ENCODE measurements around the gene IL1A. TPM values are rescaled to one million over a fixed set of nuclear protein-coding genes. Genes with fewer than 3 reads are reported as not detected.

The IL1A gene
- total RNA-seq, 3 donors from 2014 or later, result 0.44 TPM; not detected in 2

GRCh38 chr2:112733871-112734270, 50.4 kb downstream of the IL1A start:
- Histone ChIP-seq H3K4me3 (no peak overlapping the region), H3K36me3 (no peaks in the 10 kb centered on the region), H3K4me1 (no peaks in the 10 kb centered on the region), H3K27me3 (peaks cover 0 to 3% of the 10 kb centered on the region in 2 donors), H3K9me3 (no peaks in the 10 kb centered on the region), H3K27ac (no peak overlapping the region)
- intact Hi-C loops (cut with DNase I; ENCODE audit: low total_unique reads), result no loop called here
- TF ChIP-seq POLR2A (IDR thresholded peaks at IDR 0.05) (no peak), CTCF (IDR thresholded peaks at IDR 0.05) (no peak), POLR2AphosphoS5 (IDR thresholded peaks at IDR 0.05) (no peak)
- no peak for DNase-seq (ENCODE audit: low spot score in 2 of 2)

GRCh38 chr2:112733456-112733855, 50.8 kb downstream of the IL1A start:
- peaks cover 0 to 3% of the 10 kb centered on the region in 2 donors for H3K27me3 ChIP-seq
- TF ChIP-seq CTCF (IDR thresholded peaks at IDR 0.05) (no peak), POLR2A (IDR thresholded peaks at IDR 0.05) (no peak), POLR2AphosphoS5 (IDR thresholded peaks at IDR 0.05) (no peak)
- no peaks in the 10 kb centered on the region for H3K4me1 ChIP-seq
- no peaks in the 10 kb centered on the region for H3K36me3 ChIP-seq
- no peak for DNase-seq (ENCODE audit: low spot score in 2 of 2)
- no peaks in the 10 kb centered on the region for H3K9me3 ChIP-seq
- intact Hi-C loops (cut with DNase I; ENCODE audit: low total_unique reads), result no loop called here
- H3K4me3 ChIP-seq, result no peak overlapping the region
- H3K27ac ChIP-seq, result no peak overlapping the region

- no peaks in the 10 kb centered on the region for H3K4me1 ChIP-seq
- H3K9me3 ChIP-seq, result no peaks in the 10 kb centered on the region
- intact Hi-C loops (cut with DNase I; ENCODE audit: low total_unique reads), result no loop called here
- DNase-seq (ENCODE audit: low spot score in 2 of 2), result no peak
- H3K4me3 ChIP-seq, result no peak overlapping the region
- H3K36me3 ChIP-seq, result no peaks in the 10 kb centered on the region
- H3K27ac ChIP-seq, result no peak overlapping the region
- peaks cover 0 to 3% of the 10 kb centered on the region in 2 donors for H3K27me3 ChIP-seq
- TF ChIP-seq POLR2AphosphoS5 (IDR thresholded peaks at IDR 0.05) (no peak), CTCF (IDR thresholded peaks at IDR 0.05) (no peak), POLR2A (IDR thresholded peaks at IDR 0.05) (no peak)
These were observed 52.8 kb downstream of the IL1A start for GRCh38 chr2:112731479-112731878.

GRCh38 chr2:112730791-112731190, 53.5 kb downstream of the IL1A start:
- intact Hi-C loops (cut with DNase I; ENCODE audit: low total_unique reads), result no loop called here
- no peaks in the 10 kb centered on the region for H3K9me3 ChIP-seq
- TF ChIP-seq POLR2A (IDR thresholded peaks at IDR 0.05) (no peak), CTCF (IDR thresholded peaks at IDR 0.05) (no peak), POLR2AphosphoS5 (IDR thresholded peaks at IDR 0.05) (no peak)
- no peak for DNase-seq (ENCODE audit: low spot score in 2 of 2)
- no peaks in the 10 kb centered on the region for H3K4me1 ChIP-seq
- no peak overlapping the region for H3K27ac ChIP-seq
- H3K4me3 ChIP-seq, result no peak overlapping the region
- no peaks in the 10 kb centered on the region for H3K36me3 ChIP-seq
- H3K27me3 ChIP-seq, result peaks cover 0 to 3% of the 10 kb centered on the region in 2 donors

- Histone ChIP-seq H3K27ac (no peak overlapping the region), H3K4me3 (no peak overlapping the region), H3K27me3 (peaks cover 0 to 3% of the 10 kb centered on the region in 2 donors), H3K9me3 (no peaks in the 10 kb centered on the region), H3K36me3 (no peaks in the 10 kb centered on the region), H3K4me1 (no peaks in the 10 kb centered on the region)
- no peak for DNase-seq (ENCODE audit: low spot score in 2 of 2)
- intact Hi-C loops (cut with DNase I; ENCODE audit: low total_unique reads), result no loop called here
- TF ChIP-seq CTCF (IDR thresholded peaks at IDR 0.05) (no peak), POLR2AphosphoS5 (IDR thresholded peaks at IDR 0.05) (no peak), POLR2A (IDR thresholded peaks at IDR 0.05) (no peak)
These were observed 54.1 kb downstream of the IL1A start for GRCh38 chr2:112730216-112730615.
